ENCODE measurements around the gene GAL3ST1.

The GAL3ST1 gene

GRCh38 chr22:30531651-30532608 is 42.5 kb downstream of the GAL3ST1 start:
- 88 to 90% methylated on average over 13 to 16 of the region's 17 CpGs for WGBS, 2 experiments (ENCODE audit: insufficient coverage in 2 of 2)
- Histone ChIP-seq H3K27ac (ENCODE audit: low read depth, low read length, severe bottlenecking) (no peak overlapping the region), H3K9me3 (ENCODE audit: control insufficient read depth, low read length) (no peaks in the 10 kb centered on the region)

GRCh38 chr22:30526656-30527055 is 47.8 kb downstream of the GAL3ST1 start:
- H3K4me1 ChIP-seq (ENCODE audit: control insufficient read depth, insufficient read depth, low read length, poor library complexity, severe bottlenecking), result no peaks in the 10 kb centered on the region
- H3K9me3 ChIP-seq (ENCODE audit: control insufficient read depth, low read length), result no peaks in the 10 kb centered on the region
- H3K36me3 ChIP-seq (ENCODE audit: control insufficient read depth, insufficient read depth, low read length), result no peaks in the 10 kb centered on the region
- no peak overlapping the region for H3K4me3 ChIP-seq (ENCODE audit: extremely low read depth, insufficient read depth, low read length, poor library complexity, severe bottlenecking)
- 83 to 100% methylated on average over 2 of the region's 4 CpGs for WGBS, 2 experiments (ENCODE audit: insufficient coverage in 2 of 2)
- H3K27ac ChIP-seq (ENCODE audit: low read depth, low read length, severe bottlenecking), result no peak overlapping the region

More at GRCh38 chr22:30531651-30532608, 42.5 kb downstream of the GAL3ST1 start:
- H3K36me3 ChIP-seq (ENCODE audit: control insufficient read depth, insufficient read depth, low read length), result no peaks in the 10 kb centered on the region
- no peak overlapping the region for H3K4me3 ChIP-seq (ENCODE audit: extremely low read depth, insufficient read depth, low read length, poor library complexity, severe bottlenecking)
- no peaks in the 10 kb centered on the region for H3K4me1 ChIP-seq (ENCODE audit: control insufficient read depth, insufficient read depth, low read length, poor library complexity, severe bottlenecking)

- H3K4me3 ChIP-seq (ENCODE audit: extremely low read depth, insufficient read depth, low read length, poor library complexity, severe bottlenecking), result no peak overlapping the region
- no peaks in the 10 kb centered on the region for H3K4me1 ChIP-seq (ENCODE audit: control insufficient read depth, insufficient read depth, low read length, poor library complexity, severe bottlenecking)
- 87 to 96% methylated on average over 4 to 6 of the region's 8 CpGs for WGBS, 2 experiments (ENCODE audit: insufficient coverage in 2 of 2)
- H3K36me3 ChIP-seq (ENCODE audit: control insufficient read depth, insufficient read depth, low read length), result no peaks in the 10 kb centered on the region
- no peaks in the 10 kb centered on the region for H3K9me3 ChIP-seq (ENCODE audit: control insufficient read depth, low read length)
- H3K27ac ChIP-seq (ENCODE audit: low read depth, low read length, severe bottlenecking), result no peak overlapping the region
Observed at GRCh38 chr22:30523646-30524489, 50.6 kb downstream of the GAL3ST1 start.

GRCh38 chr22:30521368-30522156 is 52.9 kb downstream of the GAL3ST1 start:
- H3K4me3 ChIP-seq (ENCODE audit: extremely low read depth, insufficient read depth, low read length, poor library complexity, severe bottlenecking), result no peak overlapping the region
- H3K4me1 ChIP-seq (ENCODE audit: control insufficient read depth, insufficient read depth, low read length, poor library complexity, severe bottlenecking), result no peaks in the 10 kb centered on the region
- no peaks in the 10 kb centered on the region for H3K9me3 ChIP-seq (ENCODE audit: control insufficient read depth, low read length)
- no peaks in the 10 kb centered on the region for H3K36me3 ChIP-seq (ENCODE audit: control insufficient read depth, insufficient read depth, low read length)
- 64 to 69% methylated on average over 2 to 4 of the region's 5 CpGs for WGBS, 2 experiments (ENCODE audit: insufficient coverage in 2 of 2)
- no peak overlapping the region for H3K27ac ChIP-seq (ENCODE audit: low read depth, low read length, severe bottlenecking)

- H3K36me3 ChIP-seq (ENCODE audit: control insufficient read depth, insufficient read depth, low read length), result no peaks in the 10 kb centered on the region
- H3K4me3 ChIP-seq (ENCODE audit: extremely low read depth, insufficient read depth, low read length, poor library complexity, severe bottlenecking), result no peak overlapping the region
- no peak overlapping the region for H3K27ac ChIP-seq (ENCODE audit: low read depth, low read length, severe bottlenecking)
- no peaks in the 10 kb centered on the region for H3K4me1 ChIP-seq (ENCODE audit: control insufficient read depth, insufficient read depth, low read length, poor library complexity, severe bottlenecking)
- H3K9me3 ChIP-seq (ENCODE audit: control insufficient read depth, low read length), result no peaks in the 10 kb centered on the region
- WGBS, 2 experiments (ENCODE audit: insufficient coverage in 2 of 2), result 92 to 93% methylated on average over 2 to 6 of the region's 7 CpGs
Observed at GRCh38 chr22:30519842-30520425, 54.5 kb downstream of the GAL3ST1 start.

- Histone ChIP-seq H3K27ac (ENCODE audit: low read depth, low read length, severe bottlenecking) (no peak overlapping the region), H3K36me3 (ENCODE audit: control insufficient read depth, insufficient read depth, low read length) (no peaks in the 10 kb centered on the region), H3K4me3 (ENCODE audit: extremely low read depth, insufficient read depth, low read length, poor library complexity, severe bottlenecking) (no peak overlapping the region), H3K4me1 (ENCODE audit: control insufficient read depth, insufficient read depth, low read length, poor library complexity, severe bottlenecking) (no peaks in the 10 kb centered on the region), H3K9me3 (ENCODE audit: control insufficient read depth, low read length) (peaks cover 5% of the 10 kb centered on the region)
- WGBS, 2 experiments (ENCODE audit: insufficient coverage in 2 of 2), result 80 to 88% methylated on average over 1 to 2 of the region's 5 CpGs
Observed at GRCh38 chr22:30516731-30517130, 57.7 kb downstream of the GAL3ST1 start.

GRCh38 chr22:30516273-30516672 is 58.2 kb downstream of the GAL3ST1 start:
- no peak overlapping the region for H3K27ac ChIP-seq (ENCODE audit: low read depth, low read length, severe bottlenecking)
- no peaks in the 10 kb centered on the region for H3K36me3 ChIP-seq (ENCODE audit: control insufficient read depth, insufficient read depth, low read length)
- peaks cover 5% of the 10 kb centered on the region for H3K9me3 ChIP-seq (ENCODE audit: control insufficient read depth, low read length)
- no peak overlapping the region for H3K4me3 ChIP-seq (ENCODE audit: extremely low read depth, insufficient read depth, low read length, poor library complexity, severe bottlenecking)
- H3K4me1 ChIP-seq (ENCODE audit: control insufficient read depth, insufficient read depth, low read length, poor library complexity, severe bottlenecking), result no peaks in the 10 kb centered on the region
- WGBS, 2 experiments (ENCODE audit: insufficient coverage in 2 of 2), result 92 to 93% methylated on average over 2 to 3 of the region's 6 CpGs

GRCh38 chr22:30514252-30514651 is 60.2 kb downstream of the GAL3ST1 start:
- Histone ChIP-seq H3K27ac (ENCODE audit: low read depth, low read length, severe bottlenecking) (no peak overlapping the region), H3K4me3 (ENCODE audit: extremely low read depth, insufficient read depth, low read length, poor library complexity, severe bottlenecking) (no peak overlapping the region), H3K9me3 (ENCODE audit: control insufficient read depth, low read length) (peaks cover 5% of the 10 kb centered on the region), H3K4me1 (ENCODE audit: control insufficient read depth, insufficient read depth, low read length, poor library complexity, severe bottlenecking) (no peaks in the 10 kb centered on the region), H3K36me3 (ENCODE audit: control insufficient read depth, insufficient read depth, low read length) (no peaks in the 10 kb centered on the region)
- WGBS, 2 experiments (ENCODE audit: insufficient coverage in 2 of 2), result 82 to 100% methylated on average over 2 of the region's 4 CpGs

- no peak overlapping the region for H3K27ac ChIP-seq (ENCODE audit: low read depth, low read length, severe bottlenecking)
- H3K4me1 ChIP-seq (ENCODE audit: control insufficient read depth, insufficient read depth, low read length, poor library complexity, severe bottlenecking), result no peaks in the 10 kb centered on the region
- WGBS, 2 experiments (ENCODE audit: insufficient coverage in 2 of 2), result 88 to 92% methylated on average over 4 to 6 of the region's 6 CpGs
- no peaks in the 10 kb centered on the region for H3K36me3 ChIP-seq (ENCODE audit: control insufficient read depth, insufficient read depth, low read length)
- no peak overlapping the region for H3K4me3 ChIP-seq (ENCODE audit: extremely low read depth, insufficient read depth, low read length, poor library complexity, severe bottlenecking)
- peaks cover 5% of the 10 kb centered on the region for H3K9me3 ChIP-seq (ENCODE audit: control insufficient read depth, low read length)
Observed at GRCh38 chr22:30513462-30513861, 61.0 kb downstream of the GAL3ST1 start.

GRCh38 chr22:30511911-30512310 is 62.6 kb downstream of the GAL3ST1 start:
- 92 to 98% methylated on average over 5 to 7 of the region's 7 CpGs for WGBS, 2 experiments (ENCODE audit: insufficient coverage in 2 of 2)
- no peak overlapping the region for H3K4me3 ChIP-seq (ENCODE audit: extremely low read depth, insufficient read depth, low read length, poor library complexity, severe bottlenecking)
- no peaks in the 10 kb centered on the region for H3K4me1 ChIP-seq (ENCODE audit: control insufficient read depth, insufficient read depth, low read length, poor library complexity, severe bottlenecking)
- H3K9me3 ChIP-seq (ENCODE audit: control insufficient read depth, low read length), result peaks cover 5% of the 10 kb centered on the region
- H3K27ac ChIP-seq (ENCODE audit: low read depth, low read length, severe bottlenecking), result no peak overlapping the region
- H3K36me3 ChIP-seq (ENCODE audit: control insufficient read depth, insufficient read depth, low read length), result no peaks in the 10 kb centered on the region

All from mesodermal cell (in vitro differentiated cells).